ENCODE measurements around the gene STRIT1.
"Not testable (repeated sequence)": the region's sequence is repeated elsewhere in the genome, so short reads cannot be mapped to it uniquely, and the experiment has no call there.

STRIT1 gene

DNA sequence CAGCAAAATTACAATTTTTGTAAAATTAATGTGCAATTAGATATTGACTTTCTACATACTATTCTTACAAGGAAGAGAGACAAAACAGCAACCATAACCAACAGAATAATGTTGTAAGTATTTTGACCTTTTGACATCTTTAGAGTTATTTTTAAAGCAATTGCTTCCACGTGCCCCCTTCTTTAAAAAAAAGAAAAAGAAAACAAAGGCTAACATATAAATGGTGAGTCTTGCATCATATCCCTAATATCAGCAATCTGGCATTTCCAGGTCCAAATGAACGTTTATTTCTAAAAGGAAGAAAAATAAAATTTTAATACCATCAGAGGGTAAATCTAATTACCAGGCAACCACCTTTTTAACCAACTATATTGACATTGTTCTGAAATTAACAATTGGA, 19.3 kb upstream of the STRIT1 start:
- DNase-seq = no peak

DNA sequence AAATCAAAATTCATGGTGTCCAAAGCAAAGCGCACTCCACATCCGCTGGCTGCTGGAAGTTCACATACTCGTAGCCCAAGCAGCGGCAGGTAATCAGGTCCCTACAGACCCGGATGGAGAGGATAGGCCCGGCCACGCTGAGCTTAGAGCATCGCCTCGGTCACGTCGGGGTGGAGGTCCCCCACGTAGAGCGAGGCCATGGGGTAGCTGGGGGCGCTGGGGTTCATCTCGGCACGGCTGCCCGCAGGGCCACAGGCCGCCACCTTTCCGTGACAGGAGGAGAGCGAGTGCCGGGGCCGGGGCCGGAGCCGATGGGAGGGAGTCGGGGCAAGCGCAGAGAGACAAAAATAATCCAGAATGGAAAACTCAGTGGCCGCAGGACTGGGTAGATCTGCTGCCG, 16.1 kb upstream of the STRIT1 start:
- no peak for DNase-seq

DNA sequence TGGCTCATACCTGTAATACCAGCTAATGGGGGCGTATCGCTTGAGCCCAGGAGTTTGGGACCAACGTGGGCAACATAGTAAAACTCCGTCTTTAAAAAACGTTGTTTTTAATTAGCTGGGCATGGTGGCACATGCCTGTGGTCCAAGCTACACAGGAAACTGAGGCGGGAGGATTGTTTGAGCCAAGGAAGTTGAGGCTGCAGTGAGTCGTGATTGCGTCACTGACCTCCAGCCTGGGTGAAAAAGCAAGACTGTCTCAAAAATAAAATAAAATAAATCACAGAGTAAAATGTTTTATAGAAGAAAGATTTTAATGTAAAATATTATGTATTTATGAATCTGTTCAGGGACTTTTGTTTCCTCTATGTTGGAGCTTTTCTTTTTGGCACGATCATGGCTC, 15.3 kb upstream of the STRIT1 start:
- no peak for DNase-seq

DNA sequence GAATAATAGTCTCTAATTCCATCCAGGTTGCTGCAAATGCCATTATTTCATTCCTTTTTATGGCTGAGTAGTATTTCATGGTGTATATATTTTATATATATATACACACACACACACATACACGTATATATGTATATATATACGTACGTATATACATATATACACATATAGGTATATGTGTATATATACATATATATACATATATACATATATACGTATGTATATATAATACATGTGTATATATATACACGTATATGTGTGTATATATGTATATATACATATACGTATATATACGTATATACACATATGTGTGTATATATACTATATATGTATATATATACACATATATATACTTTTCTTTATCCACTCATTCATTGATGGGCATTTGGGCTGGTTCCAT, 13.7 kb upstream of the STRIT1 start:
- no peak for DNase-seq

DNA sequence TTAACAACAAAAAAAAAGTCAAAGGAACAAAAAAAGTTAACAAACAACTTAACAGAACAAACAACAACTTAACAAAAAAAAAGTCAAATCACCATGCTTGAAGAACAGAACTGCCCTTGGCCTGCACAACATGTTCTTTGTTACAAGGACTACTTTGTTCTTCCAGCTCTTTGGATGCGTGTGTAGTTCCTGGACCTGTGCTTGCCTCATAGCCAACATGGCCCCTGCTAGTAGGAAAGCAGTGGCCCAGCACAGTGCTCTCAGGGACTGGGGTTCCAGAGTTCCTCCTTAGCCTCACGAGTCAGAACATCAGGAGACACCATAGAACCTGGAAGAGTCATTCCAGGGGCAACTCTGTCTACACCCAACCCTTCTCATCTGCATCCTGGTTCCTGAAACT, 10.9 kb upstream of the STRIT1 start:
- DNase-seq = no peak

DNA sequence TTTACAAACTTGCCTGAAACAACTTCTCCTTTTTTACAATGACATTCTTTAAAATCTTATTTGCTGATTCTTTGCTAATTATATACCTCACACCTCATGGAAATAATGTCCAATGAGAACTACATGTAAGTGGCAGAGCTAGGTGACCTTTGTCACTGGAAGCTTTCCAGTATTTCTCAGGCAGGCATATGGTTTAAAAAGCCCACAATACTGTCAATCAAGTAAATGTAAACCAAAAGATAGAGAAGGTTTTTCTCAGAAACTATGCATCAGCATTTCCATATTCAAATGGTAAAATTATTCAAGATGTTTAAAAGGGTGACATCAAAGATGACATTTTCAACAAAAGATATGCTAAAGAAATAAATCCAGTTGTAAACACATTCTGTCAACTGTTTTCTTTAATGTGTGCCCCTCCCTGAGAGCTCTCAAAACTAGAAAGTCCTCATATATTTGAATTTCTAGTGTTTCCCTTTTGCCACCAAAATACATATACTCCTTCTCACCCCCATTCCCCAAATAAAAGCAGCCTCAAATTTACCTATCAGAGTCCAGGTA, 10.1 kb upstream of the STRIT1 start:
- no peak for DNase-seq

DNA sequence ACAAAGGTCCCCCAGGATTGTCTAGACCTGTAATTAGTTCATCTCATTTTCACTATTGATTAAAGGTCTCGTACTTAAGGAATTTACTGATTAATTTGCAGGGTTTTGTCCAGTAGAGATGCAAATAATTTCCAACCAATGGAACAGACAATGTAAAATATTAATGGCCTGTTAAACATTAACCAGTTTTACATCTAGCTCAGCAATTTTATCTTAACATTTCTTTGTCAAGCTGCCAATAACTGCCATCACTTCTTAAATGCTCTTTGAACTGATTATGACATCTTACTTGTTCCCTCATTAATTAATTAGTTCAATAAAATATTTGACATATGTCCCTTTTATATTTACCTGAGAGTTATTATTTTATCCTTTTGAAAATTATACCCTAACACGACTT, 9.4 kb upstream of the STRIT1 start:
- DNase-seq = no peak

DNA sequence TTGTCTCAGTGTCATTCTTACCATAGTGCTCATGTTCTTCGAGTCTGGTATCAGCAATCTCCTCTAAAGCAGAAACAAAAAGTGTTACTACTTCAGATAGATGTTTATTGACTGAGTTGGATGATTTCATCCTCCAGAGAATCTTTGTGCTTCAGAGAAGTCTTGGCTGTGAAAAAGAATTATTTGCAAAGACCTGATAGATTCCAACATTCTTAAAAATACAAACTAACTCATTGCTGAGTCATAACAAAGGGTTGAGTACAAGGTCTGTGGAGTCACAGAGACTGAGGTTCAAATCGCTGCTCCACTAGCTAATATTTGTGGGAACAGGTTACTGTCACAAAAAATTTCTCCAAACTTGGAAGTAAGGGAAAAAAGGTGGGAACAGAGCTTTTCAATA, 9.0 kb upstream of the STRIT1 start:
- DNase-seq = no peak

DNA sequence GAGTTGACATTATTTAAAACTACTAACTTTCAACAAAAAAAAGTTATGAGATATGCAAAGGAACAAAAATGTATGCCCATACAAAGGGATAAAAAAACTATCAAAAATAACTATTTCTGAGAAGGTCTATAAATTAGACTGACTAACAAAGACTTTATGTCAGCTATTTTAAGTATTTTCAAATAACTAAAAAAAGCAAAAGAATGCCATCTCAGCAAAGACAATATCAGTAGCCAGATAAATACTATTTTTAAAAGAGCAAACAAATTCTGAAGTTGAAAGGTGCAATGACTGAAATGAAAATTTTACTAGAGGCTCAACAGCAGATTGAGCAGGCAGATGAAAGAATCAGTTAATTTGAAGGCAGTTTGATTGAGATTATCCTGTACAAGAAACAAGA, 3.6 kb upstream of the STRIT1 start:
- no peak for DNase-seq

DNA sequence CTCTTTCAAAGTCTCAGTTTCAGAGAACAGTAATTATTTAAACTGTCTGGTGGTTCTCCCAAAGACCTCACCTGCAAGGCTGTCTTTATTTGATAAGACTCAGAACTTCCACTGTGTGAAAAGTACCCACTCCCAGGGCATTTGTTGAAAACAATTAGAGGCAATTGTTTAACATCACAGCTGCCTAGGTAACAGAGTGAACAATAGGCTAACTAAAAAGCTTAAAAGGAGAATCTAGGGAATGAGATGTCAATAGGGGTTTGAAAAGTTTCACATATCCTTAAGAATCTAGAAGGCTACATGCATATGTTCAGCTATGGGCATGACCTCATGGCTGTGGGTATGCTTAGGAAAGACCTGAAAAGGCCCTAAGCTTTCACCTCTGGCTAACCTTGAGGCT, 2.9 kb upstream of the STRIT1 start:
- DNase-seq = no peak

DNA sequence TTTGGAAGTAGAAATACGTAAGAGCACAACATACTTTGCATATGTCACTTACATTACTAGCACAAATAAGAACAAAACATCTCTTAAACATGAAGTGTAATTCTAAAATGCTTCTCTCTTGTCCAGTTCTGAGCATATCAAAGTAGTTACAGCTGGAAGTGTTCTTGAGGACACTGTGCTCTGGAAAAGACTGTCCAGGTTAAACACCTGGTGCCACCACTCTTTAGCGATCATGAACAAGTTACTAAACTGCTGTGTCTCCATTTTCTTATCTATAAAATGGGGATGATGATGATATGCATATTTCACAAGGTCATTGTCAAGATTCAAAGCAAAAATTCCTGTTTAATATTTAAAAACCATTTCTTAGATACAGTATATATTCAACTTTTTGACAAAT, 790 bp downstream of the STRIT1 start:
- no peak for DNase-seq

DNA sequence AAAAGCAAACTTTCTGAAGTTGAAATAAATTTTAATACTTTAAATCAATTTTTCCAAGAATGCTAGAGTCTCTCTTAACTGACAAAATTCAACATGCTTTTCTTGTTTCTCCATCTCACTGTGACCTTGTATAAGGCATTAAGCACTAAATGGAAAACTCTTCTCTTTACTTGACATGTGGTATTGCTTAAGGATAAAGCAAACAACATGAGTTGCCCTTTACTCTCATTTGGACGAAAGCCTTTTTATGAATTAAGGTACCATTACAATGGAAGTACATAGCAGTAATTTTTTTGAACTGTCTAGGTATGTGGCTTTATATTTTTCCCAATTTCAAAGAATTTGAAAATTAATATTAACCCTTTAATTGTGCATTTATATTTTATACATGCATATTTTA, 1.4 kb downstream of the STRIT1 start:
- DNase-seq = no peak

DNA sequence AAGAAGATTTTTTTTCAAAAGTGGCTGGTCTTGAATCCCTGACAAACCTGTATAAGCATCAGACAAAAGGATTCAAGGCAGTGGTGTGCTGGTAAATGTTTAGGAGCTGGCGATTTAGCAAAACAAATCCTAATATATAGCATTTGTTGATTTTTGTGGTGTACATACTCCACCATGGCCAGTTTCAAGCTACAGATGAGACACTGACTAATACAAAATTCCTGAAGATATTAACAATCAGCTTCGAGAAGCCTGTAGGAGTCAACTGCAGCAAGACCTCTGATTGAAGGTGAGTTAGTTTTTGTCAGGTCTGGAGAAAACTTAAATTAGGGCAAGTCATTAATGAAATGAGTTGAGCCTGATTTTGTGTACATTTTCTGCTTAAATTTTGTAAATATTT, 6.7 kb downstream of the STRIT1 start:
- DNase-seq = no peak

DNA sequence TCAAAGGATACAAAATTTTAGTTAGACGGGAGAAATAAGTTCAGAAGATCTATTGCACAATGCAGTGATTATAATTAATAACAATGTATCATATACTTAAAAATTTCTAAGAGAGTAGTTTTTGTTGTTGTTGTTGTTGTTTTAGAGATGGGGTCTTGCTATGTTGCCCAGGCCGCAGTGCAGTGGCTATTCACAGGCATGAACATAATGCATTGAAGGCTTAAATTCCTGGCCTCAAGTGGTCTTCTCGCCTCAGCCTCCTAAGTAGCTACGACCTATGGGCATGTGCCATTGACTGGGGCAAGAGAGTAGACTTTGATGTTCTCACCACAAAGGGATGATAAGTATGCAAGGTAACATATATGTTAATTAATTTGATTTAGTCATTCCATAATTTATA, 7.5 kb downstream of the STRIT1 start:
- DNase-seq = no peak

DNA sequence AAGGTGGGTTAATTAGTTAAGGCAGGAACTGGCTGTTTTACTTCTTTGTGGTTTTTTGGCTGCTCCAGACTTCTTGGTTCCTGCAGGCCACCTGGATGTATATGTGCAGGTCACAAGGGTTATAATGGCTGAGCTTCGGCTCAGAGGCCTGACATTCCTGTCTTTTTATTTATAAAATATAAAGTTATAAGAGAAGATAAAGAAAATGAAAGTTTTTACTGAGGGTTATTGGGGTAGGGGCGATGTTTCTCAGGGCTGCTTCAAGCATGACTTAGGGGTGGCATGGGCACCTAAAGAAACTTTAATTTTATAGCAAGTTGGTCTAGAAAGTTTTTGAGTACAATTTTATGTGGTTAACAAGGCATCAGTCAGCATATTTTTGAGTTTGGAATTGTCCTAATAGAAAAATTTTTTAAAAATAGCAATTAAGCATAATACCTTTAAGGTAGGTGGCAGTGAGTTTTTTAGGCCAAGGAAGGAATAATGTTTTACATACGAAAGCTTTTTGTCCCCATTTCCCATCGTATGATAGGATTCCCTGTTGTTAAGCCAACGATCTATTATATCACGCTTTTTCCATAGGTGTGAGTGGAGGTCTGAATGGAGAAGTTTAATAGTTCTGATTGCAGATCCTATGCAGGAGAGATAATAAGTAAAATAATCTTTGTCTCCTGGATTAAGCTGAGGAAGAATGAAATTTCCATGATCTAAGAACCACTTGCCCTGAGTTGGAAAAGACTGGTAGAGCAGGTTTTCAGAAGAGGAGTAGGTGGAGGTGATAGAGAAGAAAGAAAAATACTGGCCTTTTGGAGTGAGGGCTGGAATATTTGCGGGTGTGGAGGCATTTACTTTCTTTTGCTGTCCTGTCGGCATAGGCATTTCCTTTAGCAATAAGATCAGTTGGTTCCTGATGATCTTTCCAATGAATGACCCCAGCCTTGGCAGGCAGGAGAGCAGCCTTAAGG, 10.1 kb downstream of the STRIT1 start:
- no peak for DNase-seq

DNA sequence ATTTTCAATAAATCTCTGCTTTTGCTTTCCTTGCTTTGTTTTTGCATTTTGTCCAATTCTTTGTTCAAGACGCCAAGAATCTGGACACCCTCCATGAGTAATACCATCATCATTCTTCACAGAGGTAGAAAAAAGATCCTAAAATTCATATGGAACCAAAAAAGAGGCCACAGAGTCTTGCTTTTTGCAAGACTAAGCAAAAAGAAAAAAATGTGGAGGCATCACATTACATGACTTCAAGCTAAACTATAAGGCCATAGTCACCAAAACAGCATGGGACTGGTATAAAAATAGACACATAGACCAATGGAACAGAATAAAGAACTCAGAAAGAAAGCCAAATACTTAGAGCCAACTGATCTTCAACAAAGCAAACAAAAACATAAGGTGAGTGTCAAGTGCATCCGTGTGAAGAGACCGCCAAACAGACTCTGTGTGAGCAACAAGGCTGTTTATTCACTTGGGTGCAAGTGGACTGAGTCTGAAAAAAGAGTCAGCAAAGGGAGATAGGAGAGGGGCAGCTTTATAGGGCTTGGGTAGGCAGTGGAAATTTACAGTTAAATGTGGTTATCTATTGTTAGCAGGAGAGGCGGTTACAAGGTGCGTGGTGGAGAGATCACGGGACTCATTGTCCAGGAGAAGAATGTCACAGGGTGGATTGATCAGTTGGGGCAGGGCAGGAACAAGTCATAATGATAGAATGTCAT, 10.9 kb downstream of the STRIT1 start:
- no peak for DNase-seq

DNA sequence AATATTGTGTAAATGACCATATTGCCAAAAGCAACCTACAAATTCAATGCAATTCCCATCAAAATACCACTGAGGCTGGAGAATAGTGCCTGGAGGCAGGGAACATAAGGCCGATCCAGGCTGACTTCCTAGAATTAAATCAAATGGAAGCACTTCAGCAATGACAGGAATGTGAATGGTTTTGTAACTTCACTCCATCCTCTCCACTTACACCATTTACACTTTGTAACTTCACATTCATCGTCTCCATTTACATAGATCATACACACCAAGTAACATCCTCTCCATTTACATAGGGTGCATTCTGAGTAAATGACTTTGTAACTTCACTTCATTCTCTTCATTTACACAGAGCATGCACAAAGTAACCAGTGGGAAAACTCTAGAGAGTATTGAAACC, 11.6 kb downstream of the STRIT1 start:
- DNase-seq = no peak

DNA sequence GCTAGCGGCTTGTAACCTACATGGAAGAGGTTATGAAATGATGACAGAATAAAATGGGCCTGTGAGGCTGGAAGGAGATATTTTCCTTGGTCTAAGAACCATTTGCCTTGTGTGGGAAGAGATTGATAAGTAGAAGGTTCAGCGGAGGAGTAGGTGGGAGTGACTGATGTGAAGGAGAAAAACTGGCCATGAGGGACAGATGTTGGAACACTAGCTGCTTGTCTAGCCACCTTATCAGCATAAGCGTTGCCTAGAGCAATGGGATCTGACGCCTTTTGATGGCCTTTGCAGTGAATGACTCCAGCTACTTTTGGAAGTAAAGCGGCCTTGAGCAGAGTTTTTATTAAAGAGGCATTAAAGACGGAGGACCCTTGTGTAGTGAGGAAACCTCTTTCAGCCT, 17.4 kb downstream of the STRIT1 start:
- DNase-seq = not testable (repeated sequence)

DNA sequence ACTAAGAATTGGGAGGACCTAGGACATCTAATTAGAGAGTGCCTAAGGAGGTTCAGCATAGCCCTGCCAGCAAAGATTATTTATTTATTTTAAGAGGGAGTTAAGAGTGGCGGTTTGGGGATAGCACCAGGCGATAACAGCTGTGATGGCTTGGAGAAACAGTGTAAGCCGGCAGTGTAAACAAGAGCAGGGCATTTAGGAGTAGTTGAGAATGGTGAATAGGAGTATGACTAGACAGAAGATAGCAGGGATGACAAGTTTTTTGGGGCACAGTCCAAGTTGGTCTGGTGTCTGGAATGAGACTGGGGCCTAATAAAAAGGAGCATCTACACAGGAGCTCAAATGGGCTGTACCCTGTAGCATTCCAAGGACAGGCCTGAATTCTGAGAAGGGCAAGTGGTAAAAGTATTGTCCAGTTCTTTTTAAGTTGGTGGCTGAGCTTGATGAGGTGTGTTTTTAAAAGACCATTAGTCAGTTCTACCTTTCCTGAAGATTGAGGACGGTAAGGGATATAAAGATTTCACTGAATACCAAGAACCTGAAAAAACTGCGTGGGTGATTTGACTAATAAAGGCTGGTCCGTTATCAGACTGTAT, 18.2 kb downstream of the STRIT1 start:
- DNase-seq = not testable (repeated sequence)

DNA sequence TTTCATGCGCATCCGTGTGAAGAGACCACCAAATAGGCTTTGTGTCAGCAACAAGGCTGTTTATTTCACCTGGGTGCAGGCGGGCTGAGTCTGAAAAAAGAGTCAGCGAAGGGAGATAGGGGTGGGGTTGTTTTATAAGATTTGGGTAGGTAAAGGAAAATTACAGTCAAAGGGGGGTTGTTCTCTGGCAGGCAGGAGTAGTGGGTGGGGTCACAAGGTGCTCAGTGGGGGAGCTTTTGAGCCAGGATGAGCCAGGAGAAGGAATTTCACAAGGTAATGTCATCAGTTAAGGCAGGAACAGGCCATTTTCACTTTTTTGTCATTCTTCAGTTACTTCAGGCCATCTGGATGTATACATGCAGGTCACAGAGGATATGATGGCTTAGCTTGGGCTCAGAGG, 19.0 kb downstream of the STRIT1 start:
- DNase-seq = not testable (repeated sequence)

DNA sequence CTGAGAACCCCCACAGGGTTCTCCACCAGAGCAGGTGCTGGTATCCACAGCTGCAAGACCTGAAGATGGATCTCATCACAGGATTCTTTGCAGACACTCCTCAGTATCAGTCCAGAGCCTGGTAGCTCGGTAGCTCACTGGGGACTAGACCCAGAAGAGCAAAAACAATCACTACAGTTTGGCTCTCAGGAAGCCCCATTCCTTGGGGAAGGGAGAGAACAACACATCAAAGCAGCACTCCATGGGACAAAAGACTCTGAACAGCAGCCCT, 22.2 kb downstream of the STRIT1 start:
- DNase-seq = no peak

DNA sequence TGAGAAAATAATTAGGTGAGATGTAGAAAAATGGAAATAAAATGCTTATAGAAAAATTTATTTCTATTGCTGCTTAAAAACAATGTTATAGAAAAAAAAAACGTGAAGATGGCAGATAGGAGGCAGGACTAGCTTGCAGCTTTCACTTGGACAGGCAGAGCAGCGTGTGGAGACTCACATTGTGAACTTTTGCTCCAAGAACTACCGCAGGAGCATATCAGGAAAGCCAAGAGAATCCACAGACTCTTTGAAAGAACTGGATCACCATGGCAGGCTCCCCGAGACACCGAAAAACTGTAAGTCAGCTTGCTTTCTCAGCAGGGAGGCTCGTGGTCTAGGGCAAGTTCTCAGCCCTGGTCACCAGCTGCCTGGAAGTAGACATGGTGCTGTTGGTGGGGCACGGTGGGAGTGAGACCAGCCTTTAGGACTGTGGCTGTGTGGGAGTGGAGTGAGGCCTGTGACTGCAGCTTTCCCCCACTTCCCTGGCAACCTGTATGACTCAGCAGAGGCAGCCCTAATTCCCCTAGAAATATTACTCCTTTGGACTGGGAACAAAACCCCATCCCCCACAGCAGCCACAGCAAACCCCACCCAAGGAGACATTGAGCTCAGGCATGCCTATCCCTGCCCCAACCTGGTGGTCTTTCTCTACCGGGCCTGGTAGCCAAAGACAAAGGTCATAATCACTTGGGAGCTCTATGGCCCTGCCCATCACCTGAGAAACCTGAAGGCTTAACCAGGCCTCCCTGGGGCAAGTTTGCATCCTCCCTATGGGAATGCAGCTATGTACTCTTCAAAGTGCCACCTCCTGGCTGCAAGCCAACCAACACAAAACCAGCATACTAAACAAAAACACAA, 22.8 kb downstream of the STRIT1 start:
- no peak for DNase-seq

DNA sequence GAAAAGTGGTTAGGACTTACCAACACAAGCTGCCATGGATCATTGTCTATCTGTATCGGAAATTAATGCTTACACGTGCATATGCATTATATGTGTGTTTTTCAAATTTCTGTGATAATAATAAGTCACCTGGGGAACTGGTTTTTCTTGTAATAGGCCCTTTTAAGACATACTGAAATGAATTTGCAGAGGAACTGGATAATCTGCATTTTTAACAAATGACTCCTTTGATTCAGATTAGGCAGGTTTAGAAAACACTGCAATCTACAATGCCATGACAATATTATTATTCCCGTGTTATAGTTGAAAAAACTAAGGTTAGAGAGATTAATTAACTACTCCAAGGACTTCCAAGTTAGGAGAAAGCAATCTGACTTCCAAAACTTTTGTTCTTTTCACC, 23.4 kb downstream of the STRIT1 start:
- DNase-seq = no peak
